ENCODE data around the gene PDLIM1.
A peak's percentile ranks its signal among the peaks of the same experiment; 100 is the strongest.

PDLIM1 gene

GRCh38 chr10:95314192-95314918 is 23.6 kb upstream of the PDLIM1 start:
- no peak for DNase-seq (ENCODE audit: low read depth)

- no peak for DNase-seq (ENCODE audit: low read depth)
These were observed 22.2 kb upstream of the PDLIM1 start for GRCh38 chr10:95312986-95313495.

GRCh38 chr10:95312257-95312656 is 21.5 kb upstream of the PDLIM1 start:
- DNase-seq (ENCODE audit: low read depth): no peak

GRCh38 chr10:95309958-95310357 is 19.2 kb upstream of the PDLIM1 start:
- no peak for DNase-seq (ENCODE audit: low read depth)

GRCh38 chr10:95308389-95309302 is 17.8 kb upstream of the PDLIM1 start:
- no peak for DNase-seq (ENCODE audit: low read depth)

- DNase-seq (ENCODE audit: low read depth): no peak
These were observed 16.0 kb upstream of the PDLIM1 start for GRCh38 chr10:95306851-95307250.

- DNase-seq (ENCODE audit: low read depth): no peak
These were observed 15.5 kb upstream of the PDLIM1 start for GRCh38 chr10:95306318-95306650.

GRCh38 chr10:95305606-95306317 is 15.0 kb upstream of the PDLIM1 start:
- DNase-seq (ENCODE audit: low read depth): no peak

- no peak for DNase-seq (ENCODE audit: low read depth)
These were observed 14.2 kb upstream of the PDLIM1 start for GRCh38 chr10:95304976-95305375.

- no peak for DNase-seq (ENCODE audit: low read depth)
These were observed 13.7 kb upstream of the PDLIM1 start for GRCh38 chr10:95304463-95304862.

GRCh38 chr10:95303950-95304349 is 13.1 kb upstream of the PDLIM1 start:
- no peak for DNase-seq (ENCODE audit: low read depth)

GRCh38 chr10:95303535-95303934 is 12.7 kb upstream of the PDLIM1 start:
- no peak for DNase-seq (ENCODE audit: low read depth)

- no peak for DNase-seq (ENCODE audit: low read depth)
These were observed 9.3 kb upstream of the PDLIM1 start for GRCh38 chr10:95300022-95300539.

- no peak for DNase-seq (ENCODE audit: low read depth)
These were observed 6.6 kb upstream of the PDLIM1 start for GRCh38 chr10:95297402-95297801.

GRCh38 chr10:95296764-95297163 is 6.0 kb upstream of the PDLIM1 start:
- no peak for DNase-seq (ENCODE audit: low read depth)

- peak; percentile 8 for DNase-seq (ENCODE audit: low read depth)
These were observed 4.4 kb upstream of the PDLIM1 start for GRCh38 chr10:95295031-95295755.

- DNase-seq (ENCODE audit: low read depth): no peak
These were observed 2.8 kb upstream of the PDLIM1 start for GRCh38 chr10:95293631-95294030.

- no peak for DNase-seq (ENCODE audit: low read depth)
These were observed 699 bp upstream of the PDLIM1 start for GRCh38 chr10:95291365-95292039.

- DNase-seq (ENCODE audit: low read depth): no peak
These were observed 832 bp downstream of the PDLIM1 start for GRCh38 chr10:95289921-95290421.

GRCh38 chr10:95289003-95289920 is 1.5 kb downstream of the PDLIM1 start:
- no peak for DNase-seq (ENCODE audit: low read depth)
